IPS-15b (cell line): ENCODE data around the gene SEMA6A.

ENCODE experiments used
- H3K27me3 ChIP-seq: one replicate; pipeline ENCODE4 v1.6.1; 2013; ENCODE audit warnings: low read length; ENCODE audit not compliant: control insufficient read depth, insufficient read depth
- H3K36me3 ChIP-seq: one replicate; pipeline ENCODE4 v1.6.1; 2013; ENCODE audit warnings: low read length; ENCODE audit not compliant: control insufficient read depth, insufficient read depth
- H3K4me1 ChIP-seq: one replicate; pipeline ENCODE4 v1.6.1; 2013; ENCODE audit warnings: mild to moderate bottlenecking, low read length; ENCODE audit not compliant: control insufficient read depth, insufficient read depth
- H3K4me3 ChIP-seq: one replicate; pipeline ENCODE4 v1.5.1; 2013; ENCODE audit warnings: low read depth, low read length
- H3K9ac ChIP-seq: one replicate; pipeline ENCODE4 v1.6.1; 2013; ENCODE audit warnings: low read depth, mild to moderate bottlenecking, low read length
- H3K9me3 ChIP-seq: one replicate; pipeline ENCODE4 v1.6.1; 2013; ENCODE audit warnings: mild to moderate bottlenecking, low read length; ENCODE audit not compliant: control insufficient read depth, insufficient read depth

The SEMA6A gene

DNA sequence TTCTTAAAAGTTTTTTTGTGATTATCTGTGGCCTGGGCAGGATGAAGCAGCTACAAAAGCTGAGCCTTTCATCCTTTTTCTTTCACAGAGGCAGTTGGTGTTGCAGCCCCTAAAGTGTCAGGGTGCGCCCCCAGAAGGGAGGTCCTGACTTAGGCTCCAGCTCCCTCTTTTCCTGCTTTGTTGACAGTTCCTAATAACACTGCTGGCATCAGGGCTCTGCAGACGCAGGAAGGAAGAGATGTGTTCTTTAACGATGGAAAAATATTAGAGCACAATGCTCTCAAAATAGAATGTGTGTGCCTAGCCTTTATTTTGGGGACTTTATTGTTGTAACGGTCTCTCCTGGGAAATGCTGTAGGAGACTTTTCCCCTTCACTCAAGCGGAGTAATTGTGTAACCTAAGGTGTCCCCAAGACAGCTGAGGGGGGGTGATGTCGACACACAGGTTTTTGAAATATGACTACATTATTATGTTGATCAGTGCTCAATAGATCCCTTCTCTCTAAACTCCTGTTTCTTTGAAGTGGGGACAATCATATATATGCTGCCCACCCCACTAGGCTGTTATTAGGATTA lies 135.6 kb downstream of the SEMA6A start:
- Histone ChIP-seq H3K4me1 (peaks cover 24% of the 10 kb centered on the region), H3K27me3 (peaks cover 20% of the 10 kb centered on the region), H3K36me3 (no peaks in the 10 kb centered on the region), H3K4me3 (no peak overlapping the region), H3K9ac (no peak overlapping the region), H3K9me3 (no peaks in the 10 kb centered on the region)

DNA sequence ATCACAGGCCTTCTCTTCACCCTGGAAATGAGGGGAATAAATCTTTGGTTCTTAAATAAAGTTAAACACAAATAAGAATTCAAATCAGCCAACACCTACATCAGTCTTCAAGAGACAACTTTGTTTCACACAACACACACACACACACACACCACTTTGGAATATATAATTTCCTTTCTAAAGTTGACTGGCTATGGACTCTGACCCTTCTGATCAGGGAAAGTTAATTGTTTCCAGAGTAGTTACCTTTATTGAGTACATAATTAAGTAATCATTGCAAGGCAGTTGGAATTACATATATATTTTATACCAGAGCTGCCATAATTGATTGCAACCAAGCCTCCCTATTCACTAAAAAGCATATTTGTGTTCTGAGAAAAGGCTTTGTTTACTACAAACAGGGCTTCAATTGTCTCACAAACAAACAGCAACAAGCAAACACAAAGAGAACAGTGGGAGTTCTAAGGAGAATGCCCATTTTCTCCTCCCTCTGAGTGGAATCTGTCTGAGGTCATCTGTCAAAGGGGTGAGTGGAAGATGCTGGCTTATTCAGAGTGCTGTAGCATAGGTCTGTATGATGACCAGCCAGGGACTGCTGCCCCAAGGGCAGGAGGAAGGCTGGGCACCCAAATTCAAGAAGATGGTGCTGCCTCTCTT lies 136.6 kb downstream of the SEMA6A start:
- Histone ChIP-seq H3K4me3 (no peak overlapping the region), H3K9ac (no peak overlapping the region), H3K27me3 (peaks cover 20% of the 10 kb centered on the region), H3K4me1 (peaks cover 17% of the 10 kb centered on the region), H3K36me3 (no peaks in the 10 kb centered on the region), H3K9me3 (no peaks in the 10 kb centered on the region)

DNA sequence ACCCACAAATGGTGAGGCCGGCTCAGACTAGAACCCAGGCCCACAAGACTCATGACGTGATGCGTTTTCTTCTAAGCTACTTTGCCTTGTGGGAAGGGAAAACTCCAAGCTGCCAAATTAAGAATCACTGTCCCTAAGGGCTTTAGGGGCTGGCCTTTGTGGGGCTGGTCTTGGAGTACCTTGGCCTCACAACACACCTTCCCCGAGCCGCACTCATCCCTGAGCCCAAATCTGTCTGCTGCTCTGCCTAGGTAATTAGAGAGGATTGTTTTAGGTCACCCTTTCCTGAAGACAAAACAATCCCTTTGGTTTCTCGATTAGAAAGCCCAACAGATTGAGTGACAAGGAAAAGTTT lies 137.3 kb downstream of the SEMA6A start:
- H3K27me3 ChIP-seq: peaks cover 20% of the 10 kb centered on the region
- no peaks in the 10 kb centered on the region for H3K36me3 ChIP-seq
- peaks cover 14% of the 10 kb centered on the region for H3K4me1 ChIP-seq

DNA sequence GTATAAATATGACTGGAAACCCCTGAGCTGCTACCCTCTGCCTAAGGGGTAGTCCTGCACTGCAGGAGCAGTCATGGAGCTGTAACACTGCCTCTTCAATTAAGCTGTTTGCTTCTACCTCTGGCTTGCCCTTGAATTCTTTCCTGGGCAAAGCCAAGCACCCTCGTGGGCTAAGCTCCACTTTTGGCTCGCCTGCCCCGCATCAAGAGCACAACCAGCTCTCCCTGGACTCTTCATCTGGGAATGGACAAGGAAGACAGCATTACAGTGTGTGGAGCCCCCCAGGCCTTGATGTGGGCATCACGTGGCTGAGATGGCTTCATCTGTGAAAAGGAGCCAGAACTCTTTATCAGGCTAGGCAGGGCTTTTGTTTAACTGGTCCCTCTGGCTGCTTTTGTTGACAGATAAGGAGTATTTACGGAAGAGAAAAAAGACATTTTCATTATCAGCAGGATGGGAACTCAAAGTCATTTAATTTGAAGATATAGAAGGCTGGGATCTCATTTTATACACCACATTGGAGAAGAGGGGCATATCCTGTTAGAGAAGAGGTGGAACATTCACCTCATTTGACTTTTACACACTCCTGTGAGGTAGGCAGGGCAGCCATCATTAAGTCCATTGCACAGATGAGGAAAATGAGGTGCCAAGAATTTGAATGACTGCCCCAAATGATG lies 137.8 kb downstream of the SEMA6A start:
- H3K36me3 ChIP-seq: no peaks in the 10 kb centered on the region
- H3K4me3 ChIP-seq: no peak overlapping the region
- no peaks in the 10 kb centered on the region for H3K9me3 ChIP-seq
- peaks cover 20% of the 10 kb centered on the region for H3K27me3 ChIP-seq
- H3K4me1 ChIP-seq: peaks cover 14% of the 10 kb centered on the region
- no peak overlapping the region for H3K9ac ChIP-seq

More for the DNA sequence above, 137.3 kb downstream of the SEMA6A start:
- H3K4me3 ChIP-seq: no peak overlapping the region
- no peaks in the 10 kb centered on the region for H3K9me3 ChIP-seq
- no peak overlapping the region for H3K9ac ChIP-seq

DNA sequence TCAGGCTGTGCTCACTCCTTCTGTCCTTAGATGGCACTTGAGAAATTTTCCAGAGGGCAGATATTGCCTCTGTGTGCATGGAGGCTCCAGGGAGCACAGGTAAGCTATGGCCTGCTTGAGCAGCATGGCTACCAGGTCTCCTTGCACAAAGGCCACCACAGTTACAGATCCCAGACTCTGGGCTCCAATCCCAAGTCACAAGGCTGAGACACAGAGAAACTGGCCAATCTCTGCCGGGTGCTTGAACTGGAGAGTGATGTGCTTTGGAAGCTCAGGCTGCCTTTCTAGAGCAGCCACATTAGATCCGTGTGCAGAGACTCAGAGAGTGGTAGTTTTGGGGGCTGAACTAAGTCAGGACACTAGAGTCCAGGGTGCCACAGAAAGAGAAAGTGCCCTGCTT lies 145.7 kb downstream of the SEMA6A start:
- Histone ChIP-seq H3K4me1 (no peaks in the 10 kb centered on the region), H3K9me3 (no peaks in the 10 kb centered on the region), H3K4me3 (no peak overlapping the region), H3K36me3 (no peaks in the 10 kb centered on the region), H3K27me3 (no peaks in the 10 kb centered on the region), H3K9ac (no peak overlapping the region)

DNA sequence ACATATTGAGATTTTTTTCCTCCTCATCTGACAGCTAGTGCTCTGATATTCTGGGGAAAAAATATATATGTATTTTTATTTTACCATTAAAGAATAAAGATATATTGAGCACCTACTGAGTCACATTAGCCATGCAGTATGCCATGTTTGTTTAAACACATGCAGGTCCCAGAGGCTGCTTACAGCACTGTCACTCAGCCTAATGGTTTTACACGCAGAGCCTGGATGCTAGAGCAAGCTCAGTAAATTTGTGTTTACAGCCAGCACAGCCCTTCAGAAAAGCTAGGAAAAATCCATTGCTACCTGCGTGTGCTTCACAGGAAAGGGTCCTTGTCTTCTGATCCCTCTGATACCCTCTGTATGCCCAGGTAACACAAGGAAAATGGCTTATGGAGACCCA lies 146.2 kb downstream of the SEMA6A start:
- Histone ChIP-seq H3K27me3 (no peaks in the 10 kb centered on the region), H3K4me1 (no peaks in the 10 kb centered on the region), H3K36me3 (no peaks in the 10 kb centered on the region), H3K9ac (no peak overlapping the region), H3K9me3 (no peaks in the 10 kb centered on the region), H3K4me3 (no peak overlapping the region)

DNA sequence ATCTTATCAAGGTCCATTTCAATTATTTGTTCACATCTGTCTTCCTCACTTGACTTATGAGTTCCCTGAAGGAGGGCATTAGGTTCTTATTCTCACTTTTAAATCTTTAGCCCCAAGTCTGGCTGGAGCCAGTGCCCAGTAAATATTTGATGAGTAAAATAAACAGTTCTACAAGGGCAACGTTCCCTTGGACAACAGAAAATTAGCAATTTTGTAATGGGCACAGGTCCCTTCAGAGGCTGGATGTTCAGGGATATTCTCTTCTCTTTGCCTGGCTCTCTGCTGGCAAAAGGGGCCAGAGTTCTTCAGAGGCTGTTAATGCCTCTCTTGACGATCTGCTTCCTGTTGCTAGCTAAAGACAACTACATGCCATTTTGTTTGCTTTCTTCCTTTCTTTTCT lies 149.7 kb downstream of the SEMA6A start:
- Histone ChIP-seq H3K36me3 (no peaks in the 10 kb centered on the region), H3K4me3 (no peak overlapping the region), H3K27me3 (no peaks in the 10 kb centered on the region), H3K4me1 (no peaks in the 10 kb centered on the region), H3K9ac (no peak overlapping the region), H3K9me3 (no peaks in the 10 kb centered on the region)

DNA sequence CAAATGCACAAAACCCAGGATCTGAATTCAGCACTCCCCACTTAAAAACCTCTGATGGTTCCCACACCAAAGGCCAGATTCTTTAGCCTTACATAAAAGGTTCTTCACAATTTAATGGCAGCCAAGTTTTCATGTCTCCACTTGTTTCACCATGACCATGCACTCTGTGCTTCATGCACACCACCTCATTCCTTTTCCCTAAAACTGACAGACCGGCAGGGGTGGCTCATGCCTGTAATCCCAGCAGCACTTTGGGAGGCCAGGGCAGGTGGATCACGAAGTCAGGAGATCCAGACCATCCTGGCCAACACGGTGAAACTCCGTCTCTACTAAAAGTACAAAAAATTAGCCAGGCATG lies 150.4 kb downstream of the SEMA6A start:
- no peak overlapping the region for H3K4me3 ChIP-seq
- no peak overlapping the region for H3K9ac ChIP-seq
- H3K9me3 ChIP-seq: no peaks in the 10 kb centered on the region
- no peaks in the 10 kb centered on the region for H3K27me3 ChIP-seq
- no peaks in the 10 kb centered on the region for H3K36me3 ChIP-seq
- H3K4me1 ChIP-seq: no peaks in the 10 kb centered on the region

DNA sequence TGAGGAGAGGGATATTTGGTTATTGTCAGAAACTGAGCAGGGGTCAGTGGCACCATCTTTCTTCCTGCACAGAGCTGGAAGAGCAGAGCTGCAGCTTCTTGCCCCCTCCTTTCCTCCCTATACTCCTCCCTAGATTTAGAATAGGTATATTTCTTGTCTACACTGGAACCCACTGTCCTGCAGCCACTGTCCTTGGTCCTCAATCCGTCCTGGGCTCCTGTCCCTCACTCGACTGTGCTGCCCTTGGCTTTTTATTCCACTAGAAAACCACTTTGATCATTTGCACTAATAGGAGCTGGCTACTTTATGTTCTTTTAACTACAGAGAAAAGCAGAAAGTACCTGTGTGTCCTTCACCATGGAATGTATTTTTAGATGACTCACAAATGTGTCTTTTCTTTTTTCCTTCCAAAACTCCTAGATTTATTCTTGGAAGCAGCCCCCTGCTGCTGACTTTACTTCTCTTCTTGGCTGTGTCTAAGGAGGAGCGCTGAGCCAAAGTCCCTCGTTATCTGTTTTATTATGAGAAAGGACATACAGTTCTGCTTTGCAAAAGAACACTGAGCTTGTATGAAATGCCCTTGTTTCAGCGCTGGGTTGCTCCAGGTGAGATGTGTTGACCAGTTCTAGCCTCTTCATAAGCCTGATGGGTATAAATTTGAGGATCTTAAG lies 150.9 kb downstream of the SEMA6A start:
- Histone ChIP-seq H3K9ac (no peak overlapping the region), H3K9me3 (no peaks in the 10 kb centered on the region), H3K27me3 (no peaks in the 10 kb centered on the region), H3K4me1 (no peaks in the 10 kb centered on the region), H3K4me3 (no peak overlapping the region), H3K36me3 (no peaks in the 10 kb centered on the region)

DNA sequence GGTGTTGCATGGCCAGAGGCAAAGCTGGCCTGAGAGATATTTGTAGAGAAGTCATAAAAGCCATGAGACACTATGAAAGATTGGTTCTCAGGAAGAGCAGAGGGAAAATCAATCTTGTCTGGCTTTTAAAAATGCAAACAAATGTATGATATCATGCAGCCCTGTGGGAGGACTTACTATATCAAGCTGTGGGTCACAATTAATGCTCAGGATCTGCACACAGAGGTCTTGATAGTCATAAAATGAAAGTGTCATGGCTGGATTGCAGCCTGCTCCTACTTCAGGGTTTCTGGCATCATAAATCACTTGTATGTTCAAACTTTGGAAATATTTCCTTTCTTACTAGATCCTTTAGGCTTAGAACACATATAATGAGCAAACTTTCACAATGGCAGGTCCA lies 151.5 kb downstream of the SEMA6A start:
- Histone ChIP-seq H3K9me3 (no peaks in the 10 kb centered on the region), H3K9ac (no peak overlapping the region), H3K4me1 (no peaks in the 10 kb centered on the region), H3K36me3 (no peaks in the 10 kb centered on the region), H3K27me3 (no peaks in the 10 kb centered on the region), H3K4me3 (no peak overlapping the region)

DNA sequence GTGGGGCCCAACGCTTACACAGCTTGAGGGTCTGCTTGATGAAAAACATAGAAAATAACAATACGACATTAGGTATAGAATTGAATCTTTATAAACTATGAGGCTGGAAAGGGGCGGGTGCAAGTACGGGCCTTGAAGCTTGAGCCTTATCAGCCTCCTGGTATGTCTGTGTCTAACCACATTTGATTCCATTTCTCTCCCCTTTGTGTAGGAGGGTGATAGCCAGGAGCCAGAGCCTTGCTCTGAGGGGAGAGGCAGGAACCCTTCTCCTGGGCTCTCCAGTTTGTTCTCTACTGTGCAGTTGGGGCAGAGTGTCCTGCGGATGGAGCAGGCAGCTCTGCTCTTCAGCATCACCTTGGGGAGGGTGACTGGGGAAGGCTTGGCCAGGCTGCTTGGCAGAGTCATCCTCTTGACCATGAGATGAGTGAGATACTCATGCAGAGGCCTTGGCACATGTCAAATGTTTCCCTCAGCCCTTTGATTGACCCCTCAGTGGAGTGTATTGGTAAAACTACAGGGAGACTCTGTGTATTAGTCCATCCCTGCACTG lies 153.5 kb downstream of the SEMA6A start:
- no peaks in the 10 kb centered on the region for H3K4me1 ChIP-seq
- H3K36me3 ChIP-seq: no peaks in the 10 kb centered on the region
- H3K9me3 ChIP-seq: no peaks in the 10 kb centered on the region
- H3K27me3 ChIP-seq: no peaks in the 10 kb centered on the region
- H3K9ac ChIP-seq: no peak overlapping the region
- H3K4me3 ChIP-seq: no peak overlapping the region
